GM23338 (cell line): ENCODE results near the gene ZIC5. TPM values are rescaled to one million over a fixed set of nuclear protein-coding genes. Genes with fewer than 3 reads are reported as not detected.
"Not testable (repeated sequence)": the region's sequence is repeated elsewhere in the genome, so short reads cannot be mapped to it uniquely, and the experiment has no call there.

Experiments used
- ATAC-seq: fragments of 200-7000 bp; cut with Tn5 transposase; 3 replicates; pipeline ENCODE4 v1.9.1; 2020
- DNase-seq: peaks from one replicate; pipeline ENCODE4 v3.0.0-alpha.2; 2015; ENCODE audit warnings: low spot score
- H2AFZ ChIP-seq: fragments of 200-600 bp; sonication (generic); 2 replicates; pipeline ENCODE4 v1.8.0; 2016; ENCODE audit warnings: antibody characterized with exemption, mild to moderate bottlenecking, moderate library complexity
- H3F3A ChIP-seq: fragments of 200-600 bp; sonication (generic); replicated peaks from 2 replicates; pipeline ENCODE4 v1.8.0; 2017; ENCODE audit warnings: antibody characterized with exemption, mixed run types, low read depth
- H3K27ac ChIP-seq: fragments of 200-600 bp; sonication (generic); 2 replicates; pipeline ENCODE4 v1.6.1; 2016; ENCODE audit warnings: low read depth
- H3K27me3 ChIP-seq: fragments of 200-600 bp; sonication (generic); 2 replicates; pipeline ENCODE4 v1.8.0; 2016; ENCODE audit warnings: mild to moderate bottlenecking, mixed run types, moderate library complexity; ENCODE audit not compliant: insufficient read depth
- H3K36me3 ChIP-seq: fragments of 200-600 bp; sonication (generic); 2 replicates; pipeline ENCODE4 v1.8.0; 2016; ENCODE audit warnings: mild to moderate bottlenecking; ENCODE audit not compliant: insufficient read depth
- H3K4me1 ChIP-seq: fragments of 200-600 bp; sonication (generic); 2 replicates; pipeline ENCODE4 v1.8.0; 2016; ENCODE audit warnings: mild to moderate bottlenecking, moderate library complexity; ENCODE audit not compliant: insufficient read depth
- H3K4me2 ChIP-seq: fragments of 200-600 bp; sonication (generic); 2 replicates; pipeline ENCODE4 v1.7.1; 2017; ENCODE audit warnings: mixed run types
- H3K4me3 ChIP-seq: fragments of 200-600 bp; sonication (generic); 2 replicates; pipeline ENCODE4 v1.6.1; 2016; ENCODE audit warnings: mixed run types
- H3K79me2 ChIP-seq: fragments of 200-600 bp; sonication (generic); replicated peaks from 2 replicates; pipeline ENCODE4 v1.8.0; 2017; ENCODE audit warnings: mild to moderate bottlenecking; ENCODE audit not compliant: insufficient read depth
- H3K9me2 ChIP-seq: fragments of 200-600 bp; sonication (generic); 2 replicates; pipeline ENCODE4 v1.8.0; 2017; ENCODE audit not compliant: insufficient read depth
- H4K20me1 ChIP-seq: fragments of 200-600 bp; sonication (generic); replicated peaks from 2 replicates; pipeline ENCODE4 v1.8.0; 2017; ENCODE audit warnings: mild to moderate bottlenecking; ENCODE audit not compliant: insufficient read depth
- H3K27ac Mint-ChIP-seq: 2 replicates; pipeline ENCODE4 v1.8.0; 2020; ENCODE audit warnings: inconsistent platforms, mild to moderate bottlenecking, moderate library complexity, mixed read lengths
- H3K27me3 Mint-ChIP-seq: 3 replicates; pipeline ENCODE4 v1.8.0; 2022; ENCODE audit warnings: low read depth, mild to moderate bottlenecking, moderate library complexity, mixed read lengths, inconsistent platforms; ENCODE audit not compliant: insufficient read depth, poor library complexity
- H3K36me3 Mint-ChIP-seq: 3 replicates; pipeline ENCODE4 v1.8.0; 2021; ENCODE audit warnings: low read depth, mild to moderate bottlenecking, inconsistent platforms, moderate library complexity, mixed read lengths
- H3K4me1 Mint-ChIP-seq: 3 replicates; pipeline ENCODE4 v1.8.0; 2020; ENCODE audit warnings: mild to moderate bottlenecking, inconsistent platforms, mixed read lengths
- H3K4me3 Mint-ChIP-seq: 3 replicates; pipeline ENCODE4 v1.8.0; 2021; ENCODE audit warnings: moderate library complexity, mild to moderate bottlenecking, inconsistent platforms, mixed read lengths
- H3K9me3 Mint-ChIP-seq: 3 replicates; pipeline ENCODE4 v1.8.0; 2020; ENCODE audit warnings: moderate library complexity, mild to moderate bottlenecking, inconsistent platforms, mixed read lengths
- CREB1 ChIP-seq: fragments of 250-450 bp; sonication (Bioruptor Pico); IDR thresholded peaks from 2 replicates; pipeline ENCODE4 v1.5.0; 2020; ENCODE audit warnings: low read depth, mild to moderate bottlenecking, moderate library complexity
- ETS1 ChIP-seq: IDR thresholded peaks from 2 replicates; pipeline ENCODE4 v1.6.1; 2016; ENCODE audit warnings: antibody characterized with exemption
- EZH2 ChIP-seq: fragments of 200-600 bp; sonication (generic); IDR thresholded peaks from one replicate; pipeline ENCODE4 v1.8.0; 2017; ENCODE audit warnings: antibody characterized with exemption, mild to moderate bottlenecking, low read depth; ENCODE audit not compliant: unreplicated experiment
- EZH2phosphoT487 ChIP-seq: fragments of 200-600 bp; sonication (generic); IDR thresholded peaks from one replicate; pipeline ENCODE4 v1.8.1; 2018; ENCODE audit warnings: antibody characterized with exemption; ENCODE audit not compliant: unreplicated experiment
- JUNB ChIP-seq: IDR thresholded peaks from one replicate; pipeline ENCODE4 v1.6.1; 2016; ENCODE audit warnings: antibody characterized with exemption; ENCODE audit not compliant: unreplicated experiment
- NANOG ChIP-seq: IDR thresholded peaks from 2 replicates; pipeline ENCODE4 v1.6.1; 2016; ENCODE audit warnings: antibody characterized with exemption, borderline replicate concordance
- REST ChIP-seq: IDR thresholded peaks from one replicate; pipeline ENCODE4 v1.6.1; 2018; ENCODE audit warnings: antibody characterized with exemption; ENCODE audit not compliant: unreplicated experiment
- STAT1 ChIP-seq: IDR thresholded peaks from one replicate; pipeline ENCODE4 v1.6.1; 2016; ENCODE audit warnings: antibody characterized with exemption; ENCODE audit not compliant: unreplicated experiment
- ZNF114 ChIP-seq: fragments of 250-450 bp; sonication (Bioruptor Pico); IDR thresholded peaks from 2 replicates; pipeline ENCODE4 v1.5.0; 2020; ENCODE audit warnings: mild to moderate bottlenecking, moderate library complexity
- ZNF331 ChIP-seq: fragments of 250-450 bp; sonication (Bioruptor Pico); IDR thresholded peaks from 2 replicates; pipeline ENCODE4 v1.5.0; 2020; ENCODE audit warnings: low read depth, mild to moderate bottlenecking, moderate library complexity
- polyA plus RNA-seq: library from polyadenylated mRNA; unstranded; fragments of >200 nt; fragmentation: Nextera tagmentation; extraction: Ambion mirVana; gene quantifications from 2 replicates; pipeline ENCODE4 v1.2.1, GENCODE V29; 2016
- total RNA-seq: library from RNA; depleted of rRNA; stranded (reverse); fragments of >200 nt; shearing (Covaris generic); gene quantifications from 2 replicates; pipeline ENCODE4 v1.2.3, GENCODE V29; 2014

Gene ZIC5
- total and polyA plus RNA-seq, 2 experiments from 2014 or later = 14.1 to 28.0 TPM

DNA sequence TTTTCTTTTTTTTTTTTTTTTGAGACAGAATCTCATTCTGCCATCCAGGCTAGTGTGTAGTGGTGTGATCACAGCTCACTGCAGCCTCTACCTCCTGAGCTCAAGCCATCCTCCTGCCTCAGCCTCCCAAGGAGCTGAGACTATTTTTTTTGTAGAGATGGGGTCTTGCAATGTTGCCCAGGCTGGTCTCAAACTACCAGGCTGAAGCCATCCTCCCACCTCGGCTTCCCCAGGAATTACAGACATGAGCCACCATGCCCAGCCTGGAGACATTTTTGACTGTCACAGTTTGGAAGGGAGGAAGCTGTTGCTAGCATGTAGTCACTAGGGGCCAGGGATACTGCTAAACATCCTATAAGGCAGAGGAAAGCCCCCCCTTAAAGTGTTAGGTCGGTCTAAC lies 23.9 kb downstream of the ZIC5 start (continued):
- TF ChIP-seq REST (no peak), ETS1 (no peak), CREB1 (no peak), NANOG (no peak), EZH2phosphoT487 (no peak)

DNA sequence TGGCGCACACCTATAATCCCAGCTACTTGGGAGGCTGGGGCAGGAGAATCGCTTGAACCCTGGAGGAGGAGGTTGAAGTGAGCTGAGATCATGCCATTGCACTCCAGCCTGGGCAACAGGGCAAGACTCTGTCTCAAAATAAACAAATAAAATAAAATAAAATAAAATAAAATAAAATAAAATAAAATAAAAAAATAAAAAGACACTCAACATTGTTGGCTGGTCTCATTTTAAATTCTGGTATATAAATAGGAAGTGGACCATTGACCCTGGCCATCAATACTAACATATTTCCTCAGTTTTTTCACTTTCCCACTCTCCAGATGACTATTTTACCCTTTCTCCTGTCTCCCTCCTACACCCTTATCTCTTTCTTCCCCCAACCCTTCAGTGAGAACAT lies 26.1 kb downstream of the ZIC5 start:
- Mint-ChIP-seq H3K4me1 (peaks cover 25% of the 10 kb centered on the region), H3K27me3 (peaks cover 10% of the 10 kb centered on the region)
- not testable (repeated sequence) for H3K27ac Mint-ChIP-seq, DNase-seq, H3K4me3 ChIP-seq, H3K36me3 ChIP-seq, H3K9me2 ChIP-seq, ATAC-seq, H3K27me3 ChIP-seq, H3K4me1 ChIP-seq, H4K20me1 ChIP-seq, H3K27ac ChIP-seq, H3F3A ChIP-seq, H3K9me3 Mint-ChIP-seq, H2AFZ ChIP-seq, H3K79me2 ChIP-seq, H3K36me3 Mint-ChIP-seq, H3K4me2 ChIP-seq, H3K4me3 Mint-ChIP-seq

DNA sequence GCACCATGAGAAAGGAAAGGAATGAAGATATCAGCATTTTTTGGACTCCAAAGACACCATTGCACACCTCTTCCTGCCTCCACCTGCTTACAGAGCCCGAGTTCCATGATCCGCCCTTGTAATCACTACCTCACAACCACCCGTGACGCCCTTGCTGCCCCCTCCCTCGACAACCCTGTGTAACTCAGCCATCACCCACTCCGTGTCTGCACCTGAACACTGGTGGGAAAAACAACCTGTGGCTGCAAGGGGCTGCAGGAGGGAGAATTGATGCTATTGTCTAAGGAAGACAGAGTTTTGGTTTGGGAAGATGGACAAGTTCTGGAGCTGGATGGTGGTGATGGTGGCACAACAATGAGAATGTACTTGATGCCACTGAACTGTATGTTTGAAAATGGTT lies 27.0 kb downstream of the ZIC5 start:
- H3K27me3 ChIP-seq = no peaks in the 10 kb centered on the region
- no peak overlapping the region for H3K4me3 Mint-ChIP-seq
- peaks cover 10% of the 10 kb centered on the region; the same call in 1 of the 2 replicates for H3F3A ChIP-seq
- no peaks in the 10 kb centered on the region for H3K36me3 Mint-ChIP-seq
- peaks cover 5% of the 10 kb centered on the region for H3K4me1 ChIP-seq
- H4K20me1 ChIP-seq = no peaks in the 10 kb centered on the region
- no peaks in the 10 kb centered on the region for H3K36me3 ChIP-seq
- H3K27ac Mint-ChIP-seq = no peak overlapping the region
- no peak for ATAC-seq
- H3K79me2 ChIP-seq = no peaks in the 10 kb centered on the region
- H2AFZ ChIP-seq = no peak overlapping the region
- DNase-seq = no peak
- no peak overlapping the region for H3K4me3 ChIP-seq
- no peak overlapping the region for H3K27ac ChIP-seq
- peaks cover 8% of the 10 kb centered on the region for H3K27me3 Mint-ChIP-seq
- H3K4me1 Mint-ChIP-seq = peaks cover 16% of the 10 kb centered on the region
- no peak overlapping the region for H3K4me2 ChIP-seq
- no peaks in the 10 kb centered on the region for H3K9me3 Mint-ChIP-seq
- no peaks in the 10 kb centered on the region; the same call in 1 of the 2 replicates for H3K9me2 ChIP-seq
- TF ChIP-seq JUNB = no peak
- no peak for TF ChIP-seq STAT1
- TF ChIP-seq ZNF331 (CRISPR knock-in tag) = no peak
- TF ChIP-seq ETS1 = no peak
- TF ChIP-seq EZH2phosphoT487 = no peak
- TF ChIP-seq ZNF114 (CRISPR knock-in tag) = no peak
- TF ChIP-seq NANOG = no peak
- TF ChIP-seq EZH2 = no peak
- no peak for TF ChIP-seq CREB1
